ENCODE data around the gene SPIRE1.

GRCh38 chr18:12679183-12679786 lies 21.4 kb upstream of the SPIRE1 start:
- TF ChIP-seq CTCF (IDR thresholded peaks at IDR 0.05) (no peak), POLR2A (IDR thresholded peaks at IDR 0.05) (no peak)

Data from Peyer's patch (tissue), 4 donors.